A549 treated with RU486 at 1 μM for 4 hours (cell line): Measurements from ENCODE around the gene SLC9A1. TPM values are rescaled to one million over a fixed set of nuclear protein-coding genes. Genes with fewer than 3 reads are reported as not detected.

Experiments used
- total RNA-seq: library from RNA; stranded (reverse); fragments of 200-300 nt; extraction: Qiagen RNA extraction; gene quantifications from 5 replicates; pipeline ENCODE4 v1.2.3, GENCODE V29; 2022; ENCODE audit warnings: low read depth

SLC9A1 gene
- total RNA-seq: 10.3 to 14.0 TPM (median 13.7 TPM) in 5 replicates

GRCh38 chr1:27154991-27155781 is at the start of gene SLC9A1:
SLC9A1 (minus strand) TSS chr1:27155125; CDS start chr1:27154334, 791 bp downstream.

Other genes starting within 250 kb of the SLC9A1 start
- not detected in 5 replicates for gene NR0B2, start 241.2 kb downstream of the SLC9A1 start, total RNA-seq
- gene NUDC, start 233.4 kb downstream of the SLC9A1 start, total RNA-seq: 125 to 158 TPM (median 131 TPM) in 5 replicates
- gene KDF1, start 194.7 kb downstream of the SLC9A1 start, total RNA-seq: 0.15 TPM in 1 of 5 replicates, not detected in the others
- gene TRNP1, start 161.4 kb downstream of the SLC9A1 start, total RNA-seq: 146 to 217 TPM (median 205 TPM) in 5 replicates
- gene TENT5B, start 142.3 kb downstream of the SLC9A1 start, total RNA-seq: 0.53 to 0.99 TPM (median 0.58 TPM) in 5 replicates
- 5.5 to 8.0 TPM (median 7.1 TPM) in 5 replicates for gene WDTC1, start 79.5 kb upstream of the SLC9A1 start, total RNA-seq
- 40.7 to 51.3 TPM (median 49.4 TPM) in 5 replicates for gene TMEM222, start 167.0 kb upstream of the SLC9A1 start, total RNA-seq
- 0.10 to 0.81 TPM (median 0.53 TPM) in 5 replicates for gene SYTL1, start 186.9 kb upstream of the SLC9A1 start, total RNA-seq
- gene MAP3K6, start 211.8 kb upstream of the SLC9A1 start, total RNA-seq: 5.9 to 13.2 TPM (median 11.4 TPM) in 5 replicates
- gene FCN3, start 219.7 kb upstream of the SLC9A1 start, total RNA-seq: not detected in 5 replicates
- not detected in 5 replicates for gene CD164L2, start 228.2 kb upstream of the SLC9A1 start, total RNA-seq
- gene GPR3, start 237.5 kb upstream of the SLC9A1 start, total RNA-seq: 1.5 to 2.7 TPM (median 2.3 TPM) in 5 replicates